Astrocyte of the cerebellum (primary cell): Measurements from ENCODE around the gene RBM15.

Source experiments
- DNase-seq: peaks from one replicate; pipeline ENCODE4 v3.0.0-alpha.2; 2011; ENCODE audit warnings: low read depth
- H3K4me3 ChIP-seq: 2 replicates; pipeline ENCODE4 v1.5.1; 2011; ENCODE audit warnings: mild to moderate bottlenecking, low read depth, low read length, moderate library complexity
- in situ Hi-C: cut with HindIII; loops from 2 replicates; pipeline ENCODE4 v1.10.0; 2017; ENCODE audit warnings: low sequenced_read_pairs
- TF ChIP-seq, protein P1 (sequence below): IDR thresholded peaks from 2 replicates; pipeline ENCODE4 v1.5.1; 2012; ENCODE audit warnings: low read length, low read depth, moderate library complexity, mild to moderate bottlenecking; ENCODE audit errors: missing control alignments

The RBM15 gene

DNA sequence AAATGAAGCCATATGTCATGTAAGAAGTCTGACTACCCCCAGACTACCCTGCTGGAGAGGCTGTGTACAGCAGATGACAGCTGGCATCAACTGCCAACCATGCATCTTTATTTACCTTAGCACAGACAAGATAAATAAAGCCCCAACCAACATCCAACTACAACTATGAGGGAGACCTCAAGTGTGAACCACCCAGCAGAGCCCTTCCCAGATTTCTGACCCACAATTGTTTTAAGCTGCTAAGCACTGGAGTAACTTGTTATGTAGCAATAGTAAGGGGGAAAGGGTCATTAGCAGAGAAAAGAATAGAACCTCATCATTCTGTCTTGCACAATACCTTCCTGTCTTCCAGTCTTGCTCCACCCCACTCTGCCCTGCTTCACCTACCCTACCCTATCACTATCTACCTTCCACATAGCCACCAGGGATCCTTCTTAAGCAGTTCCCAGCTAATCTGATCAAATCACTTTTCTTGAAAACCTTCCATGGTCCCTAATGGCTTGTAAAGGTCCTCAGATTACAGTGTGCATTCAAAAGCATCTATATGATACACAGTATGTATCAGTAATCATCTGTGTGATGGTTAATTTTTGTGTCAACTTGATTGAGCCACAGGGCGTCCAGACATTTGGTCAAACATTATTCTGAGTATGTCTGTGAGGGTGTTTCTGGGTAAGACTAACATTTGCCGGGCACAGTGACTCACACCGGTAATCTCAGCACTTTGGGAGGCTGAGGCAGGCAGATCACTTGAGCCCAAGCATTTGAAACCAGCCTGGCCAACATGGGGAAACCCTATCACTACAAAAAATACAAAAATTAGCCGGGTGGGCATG, 19.6 kb upstream of the RBM15 start:
- TF ChIP-seq, protein P1, sequence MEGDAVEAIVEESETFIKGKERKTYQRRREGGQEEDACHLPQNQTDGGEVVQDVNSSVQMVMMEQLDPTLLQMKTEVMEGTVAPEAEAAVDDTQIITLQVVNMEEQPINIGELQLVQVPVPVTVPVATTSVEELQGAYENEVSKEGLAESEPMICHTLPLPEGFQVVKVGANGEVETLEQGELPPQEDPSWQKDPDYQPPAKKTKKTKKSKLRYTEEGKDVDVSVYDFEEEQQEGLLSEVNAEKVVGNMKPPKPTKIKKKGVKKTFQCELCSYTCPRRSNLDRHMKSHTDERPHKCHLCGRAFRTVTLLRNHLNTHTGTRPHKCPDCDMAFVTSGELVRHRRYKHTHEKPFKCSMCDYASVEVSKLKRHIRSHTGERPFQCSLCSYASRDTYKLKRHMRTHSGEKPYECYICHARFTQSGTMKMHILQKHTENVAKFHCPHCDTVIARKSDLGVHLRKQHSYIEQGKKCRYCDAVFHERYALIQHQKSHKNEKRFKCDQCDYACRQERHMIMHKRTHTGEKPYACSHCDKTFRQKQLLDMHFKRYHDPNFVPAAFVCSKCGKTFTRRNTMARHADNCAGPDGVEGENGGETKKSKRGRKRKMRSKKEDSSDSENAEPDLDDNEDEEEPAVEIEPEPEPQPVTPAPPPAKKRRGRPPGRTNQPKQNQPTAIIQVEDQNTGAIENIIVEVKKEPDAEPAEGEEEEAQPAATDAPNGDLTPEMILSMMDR = no peak
- in situ Hi-C loops = no loop called here

DNA sequence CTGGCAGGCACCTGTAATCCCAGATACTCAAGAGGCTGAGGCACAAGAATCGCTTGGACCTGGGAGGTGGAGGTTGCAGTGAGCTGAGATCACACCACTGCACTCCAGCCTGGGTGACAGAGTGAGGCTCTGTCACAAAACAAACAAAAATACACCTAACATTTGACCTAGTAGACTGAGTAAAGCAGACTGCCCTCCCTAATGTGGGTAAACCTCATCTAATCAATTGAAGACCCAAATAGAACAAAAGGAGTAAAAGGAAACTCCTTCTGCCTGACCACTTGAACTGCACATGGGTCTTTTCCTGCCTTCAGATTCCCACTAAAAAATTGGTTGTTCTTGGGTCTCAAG, 19.0 kb upstream of the RBM15 start:
- H3K4me3 ChIP-seq = no peak overlapping the region
- in situ Hi-C loops = no loop called here
- TF ChIP-seq, protein P1 = no peak
- DNase-seq = no peak

More for the DNA sequence above, 19.6 kb upstream of the RBM15 start:
- H3K4me3 ChIP-seq = no peak overlapping the region
- DNase-seq = no peak

- TF ChIP-seq, protein P1 = no peak
- H3K4me3 ChIP-seq = no peak overlapping the region
- DNase-seq = no peak
- in situ Hi-C loops = no loop called here
Observed at GRCh38 chr1:110321045-110321444, 18.1 kb upstream of the RBM15 start.

GRCh38 chr1:110321846-110322245, 17.3 kb upstream of the RBM15 start:
- TF ChIP-seq, protein P1 = no peak
- DNase-seq = no peak
- no peak overlapping the region for H3K4me3 ChIP-seq
- in situ Hi-C loops = no loop called here

GRCh38 chr1:110324667-110325066, 14.5 kb upstream of the RBM15 start:
- H3K4me3 ChIP-seq = no peak overlapping the region
- DNase-seq = no peak
- in situ Hi-C loops = no loop called here
- TF ChIP-seq, protein P1 = no peak

- H3K4me3 ChIP-seq = no peak overlapping the region
- TF ChIP-seq, protein P1 = no peak
- in situ Hi-C loops = no loop called here
- no peak for DNase-seq
Observed at GRCh38 chr1:110326826-110327225, 12.4 kb upstream of the RBM15 start.
